Brain microvascular endothelial cell (primary cell): Measurements from ENCODE around the gene RTP4.

Experiments
- DNase-seq: peaks from one replicate; pipeline ENCODE4 v3.0.0-alpha.2; 2020
- H3K27ac ChIP-seq: fragments of 250-450 bp; sonication (Bioruptor Pico); 2 replicates; pipeline ENCODE4 v1.5.1; 2020; ENCODE audit warnings: mild to moderate bottlenecking, moderate library complexity
- H3K27me3 ChIP-seq: fragments of 250-450 bp; sonication (Bioruptor Pico); replicated peaks from 2 replicates; pipeline ENCODE4 v1.5.1; 2020; ENCODE audit warnings: mild to moderate bottlenecking
- H3K36me3 ChIP-seq: fragments of 250-450 bp; sonication (Bioruptor Pico); replicated peaks from 2 replicates; pipeline ENCODE4 v1.5.1; 2020; ENCODE audit warnings: mild to moderate bottlenecking
- H3K4me3 ChIP-seq: 2 replicates; pipeline ENCODE4 v1.5.1; 2011; ENCODE audit warnings: low read depth, mild to moderate bottlenecking, control low read depth, low read length, moderate library complexity
- in situ Hi-C: cut with HindIII; loops from 2 replicates; pipeline ENCODE4 v1.10.0; 2017; ENCODE audit warnings: low sequenced_read_pairs, low pct_ligation_motif_present
- TF ChIP-seq, protein P1 (sequence below): IDR thresholded peaks from 2 replicates; pipeline ENCODE4 v1.5.1; 2011; ENCODE audit warnings: low read depth, mild to moderate bottlenecking, moderate library complexity, low read length, control low read depth, inconsistent platforms; ENCODE audit errors: missing control alignments

Gene RTP4, protein sequence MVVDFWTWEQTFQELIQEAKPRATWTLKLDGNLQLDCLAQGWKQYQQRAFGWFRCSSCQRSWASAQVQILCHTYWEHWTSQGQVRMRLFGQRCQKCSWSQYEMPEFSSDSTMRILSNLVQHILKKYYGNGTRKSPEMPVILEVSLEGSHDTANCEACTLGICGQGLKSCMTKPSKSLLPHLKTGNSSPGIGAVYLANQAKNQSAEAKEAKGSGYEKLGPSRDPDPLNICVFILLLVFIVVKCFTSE

GRCh38 chr3:187368251-187369088, at the start of gene RTP4:
TSS of gene RTP4 (plus strand) at chr3:187368385. CDS start at chr3:187368442, 57 bp downstream.
- in situ Hi-C loops, result no loop called here
- no peak for DNase-seq
- Histone ChIP-seq H3K27me3 (peaks cover 5% of the 10 kb centered on the region), H3K4me3 (peak within 1 kb of the TSS; percentile 39), H3K27ac (no peak within 1 kb of the TSS), H3K36me3 (no peaks in the 10 kb centered on the region)
- TF ChIP-seq, protein P1, sequence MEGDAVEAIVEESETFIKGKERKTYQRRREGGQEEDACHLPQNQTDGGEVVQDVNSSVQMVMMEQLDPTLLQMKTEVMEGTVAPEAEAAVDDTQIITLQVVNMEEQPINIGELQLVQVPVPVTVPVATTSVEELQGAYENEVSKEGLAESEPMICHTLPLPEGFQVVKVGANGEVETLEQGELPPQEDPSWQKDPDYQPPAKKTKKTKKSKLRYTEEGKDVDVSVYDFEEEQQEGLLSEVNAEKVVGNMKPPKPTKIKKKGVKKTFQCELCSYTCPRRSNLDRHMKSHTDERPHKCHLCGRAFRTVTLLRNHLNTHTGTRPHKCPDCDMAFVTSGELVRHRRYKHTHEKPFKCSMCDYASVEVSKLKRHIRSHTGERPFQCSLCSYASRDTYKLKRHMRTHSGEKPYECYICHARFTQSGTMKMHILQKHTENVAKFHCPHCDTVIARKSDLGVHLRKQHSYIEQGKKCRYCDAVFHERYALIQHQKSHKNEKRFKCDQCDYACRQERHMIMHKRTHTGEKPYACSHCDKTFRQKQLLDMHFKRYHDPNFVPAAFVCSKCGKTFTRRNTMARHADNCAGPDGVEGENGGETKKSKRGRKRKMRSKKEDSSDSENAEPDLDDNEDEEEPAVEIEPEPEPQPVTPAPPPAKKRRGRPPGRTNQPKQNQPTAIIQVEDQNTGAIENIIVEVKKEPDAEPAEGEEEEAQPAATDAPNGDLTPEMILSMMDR, result no peak

DNA sequence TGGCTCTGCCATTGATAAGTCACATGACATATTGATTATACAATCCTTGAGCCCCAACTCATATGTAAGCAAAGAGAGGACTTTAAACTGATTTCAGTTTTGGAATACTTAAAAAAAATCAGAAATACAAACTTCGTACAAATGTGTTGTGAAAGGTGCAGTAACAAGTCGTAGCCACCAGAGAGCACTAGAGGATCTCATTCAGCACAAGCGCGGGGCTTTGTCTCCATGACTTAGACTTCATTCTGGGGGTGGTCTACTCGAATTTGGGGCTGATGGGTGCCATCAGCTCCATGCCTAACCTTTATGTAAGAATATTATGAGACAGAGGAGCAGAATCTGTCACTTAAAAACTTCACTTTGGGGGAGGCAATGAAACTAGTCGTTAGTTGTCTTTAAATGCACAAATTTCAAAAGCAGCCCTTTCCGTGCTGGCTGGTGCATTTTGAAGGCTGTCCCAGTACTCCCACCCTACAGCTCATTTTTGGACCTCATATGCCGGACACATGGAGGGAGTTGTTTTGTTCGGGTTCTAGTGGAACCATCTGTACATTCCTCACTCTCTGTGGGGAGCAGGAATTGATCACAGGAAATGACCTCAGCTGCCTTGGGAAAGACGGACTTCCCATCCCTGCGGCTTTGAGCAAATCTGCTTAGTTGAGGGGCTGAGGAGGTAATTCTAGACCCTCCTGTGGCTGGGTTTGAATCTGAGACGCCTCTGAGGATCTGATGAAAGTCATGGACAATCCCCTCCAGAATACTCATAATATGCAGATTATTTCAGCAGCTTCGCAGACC, 49.2 kb upstream of the RTP4 start:
- no peaks in the 10 kb centered on the region for H3K36me3 ChIP-seq
- peak overlapping the region; percentile 45 for H3K4me3 ChIP-seq
- peak; percentile 54 for DNase-seq
- H3K27me3 ChIP-seq, result no peaks in the 10 kb centered on the region
- TF ChIP-seq, protein P1, result peak; percentile 85
- in situ Hi-C loops, result loop anchor here (10.0 kb wide), 1 partner anchor 356 kb away; the partner anchor contains the start of gene SST
- peak overlapping the region; percentile 12 for H3K27ac ChIP-seq

GRCh38 chr3:187319699-187320302, 48.4 kb upstream of the RTP4 start:
- H3K27me3 ChIP-seq, result no peaks in the 10 kb centered on the region
- in situ Hi-C loops, result loop anchor here (10.0 kb wide), 1 partner anchor 355 kb away; the partner anchor contains the start of gene SST
- TF ChIP-seq, protein P1, result peak; percentile 97
- no peak overlapping the region for H3K27ac ChIP-seq
- H3K36me3 ChIP-seq, result no peaks in the 10 kb centered on the region
- peak; percentile 77 for DNase-seq
- H3K4me3 ChIP-seq, result no peak overlapping the region

- DNase-seq, result no peak
- no peaks in the 10 kb centered on the region for H3K27me3 ChIP-seq
- in situ Hi-C loops, result no loop called here
- H3K36me3 ChIP-seq, result no peaks in the 10 kb centered on the region
- TF ChIP-seq, protein P1, result no peak
- H3K4me3 ChIP-seq, result no peak overlapping the region
- no peak overlapping the region for H3K27ac ChIP-seq
Measured at GRCh38 chr3:187321766-187322165, 46.4 kb upstream of the RTP4 start.

DNA sequence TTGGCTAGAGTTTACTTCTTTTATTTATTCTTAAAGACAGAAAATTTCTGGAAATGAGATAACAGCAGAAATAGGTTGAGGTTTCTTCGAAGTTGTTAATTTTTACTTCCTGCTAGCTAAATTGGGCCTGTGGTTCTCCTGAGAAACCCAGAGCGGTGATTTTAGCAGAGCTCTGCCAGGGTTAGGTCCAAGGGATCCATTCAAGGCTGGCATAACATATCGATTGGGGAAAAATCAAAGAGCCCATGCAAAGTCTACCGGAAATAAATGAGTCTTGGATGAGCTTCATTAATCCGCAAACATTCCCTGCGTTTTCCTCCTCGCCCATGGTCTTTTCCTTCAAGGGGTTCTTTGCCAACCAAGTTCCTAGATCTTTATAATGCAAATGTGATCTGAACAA, 45.9 kb upstream of the RTP4 start:
- Histone ChIP-seq H3K36me3 (no peaks in the 10 kb centered on the region), H3K27me3 (no peaks in the 10 kb centered on the region), H3K27ac (no peak overlapping the region), H3K4me3 (no peak overlapping the region)
- DNase-seq, result no peak
- in situ Hi-C loops, result no loop called here
- TF ChIP-seq, protein P1, result no peak
